AG09309 (cell line): ENCODE data around the gene OR1M1.
"Not testable (repeated sequence)": the region's sequence is repeated elsewhere in the genome, so short reads cannot be mapped to it uniquely, and the experiment has no call there.

ENCODE experiments used
- DNase-seq: peaks from one replicate; pipeline ENCODE4 v3.0.0-alpha.2; 2010; ENCODE audit warnings: low read depth
- H3K4me3 ChIP-seq: 2 replicates; pipeline ENCODE4 v1.5.1; 2011; ENCODE audit warnings: mild to moderate bottlenecking, low read depth, low read length, moderate library complexity; ENCODE audit not compliant: control insufficient read depth
- TF ChIP-seq, protein P1 (sequence below): IDR thresholded peaks from 2 replicates; pipeline ENCODE4 v1.5.1; 2011; ENCODE audit warnings: mild to moderate bottlenecking, low read depth, low read length, inconsistent platforms; ENCODE audit not compliant: insufficient read depth, control insufficient read depth; ENCODE audit errors: missing control alignments

Gene OR1M1

GRCh38 chr19:9044449-9044848 lies 42.4 kb upstream of the OR1M1 start:
- DNase-seq = no peak
- TF ChIP-seq, protein P1, sequence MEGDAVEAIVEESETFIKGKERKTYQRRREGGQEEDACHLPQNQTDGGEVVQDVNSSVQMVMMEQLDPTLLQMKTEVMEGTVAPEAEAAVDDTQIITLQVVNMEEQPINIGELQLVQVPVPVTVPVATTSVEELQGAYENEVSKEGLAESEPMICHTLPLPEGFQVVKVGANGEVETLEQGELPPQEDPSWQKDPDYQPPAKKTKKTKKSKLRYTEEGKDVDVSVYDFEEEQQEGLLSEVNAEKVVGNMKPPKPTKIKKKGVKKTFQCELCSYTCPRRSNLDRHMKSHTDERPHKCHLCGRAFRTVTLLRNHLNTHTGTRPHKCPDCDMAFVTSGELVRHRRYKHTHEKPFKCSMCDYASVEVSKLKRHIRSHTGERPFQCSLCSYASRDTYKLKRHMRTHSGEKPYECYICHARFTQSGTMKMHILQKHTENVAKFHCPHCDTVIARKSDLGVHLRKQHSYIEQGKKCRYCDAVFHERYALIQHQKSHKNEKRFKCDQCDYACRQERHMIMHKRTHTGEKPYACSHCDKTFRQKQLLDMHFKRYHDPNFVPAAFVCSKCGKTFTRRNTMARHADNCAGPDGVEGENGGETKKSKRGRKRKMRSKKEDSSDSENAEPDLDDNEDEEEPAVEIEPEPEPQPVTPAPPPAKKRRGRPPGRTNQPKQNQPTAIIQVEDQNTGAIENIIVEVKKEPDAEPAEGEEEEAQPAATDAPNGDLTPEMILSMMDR = no peak
- no peak overlapping the region for H3K4me3 ChIP-seq

DNA sequence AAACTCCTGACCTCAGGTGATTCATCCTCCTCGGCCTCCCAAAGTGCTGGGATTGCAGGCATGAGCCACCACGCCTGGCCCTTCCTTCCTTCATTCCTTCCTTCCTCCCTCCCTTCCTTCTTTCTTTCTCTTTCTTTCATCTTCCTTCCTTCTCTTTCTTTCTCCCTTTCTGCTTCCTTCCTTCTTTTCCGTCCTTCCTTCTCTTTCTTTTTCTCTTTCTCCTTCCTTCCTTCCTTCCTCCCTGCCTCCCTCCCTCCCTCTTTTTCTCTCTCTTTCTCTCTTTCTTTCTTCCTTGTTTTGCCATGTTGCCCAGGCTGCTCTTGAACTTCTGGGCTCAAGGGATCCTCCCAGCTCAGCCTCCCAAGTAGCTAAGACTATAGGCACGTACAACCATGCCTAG lies 40.2 kb upstream of the OR1M1 start:
- TF ChIP-seq, protein P1 = no peak
- no peak for DNase-seq
- H3K4me3 ChIP-seq = no peak overlapping the region

- H3K4me3 ChIP-seq = no peak overlapping the region
- TF ChIP-seq, protein P1 = no peak
- no peak for DNase-seq
Measured at GRCh38 chr19:9052894-9053293, 34.0 kb upstream of the OR1M1 start.

GRCh38 chr19:9053674-9054073 lies 33.2 kb upstream of the OR1M1 start:
- not testable (repeated sequence) for DNase-seq, H3K4me3 ChIP-seq

- DNase-seq = no peak
- no peak overlapping the region for H3K4me3 ChIP-seq
- TF ChIP-seq, protein P1 = no peak
Measured at GRCh38 chr19:9054207-9054606, 32.7 kb upstream of the OR1M1 start.

- TF ChIP-seq, protein P1 = no peak
- no peak for DNase-seq
- no peak overlapping the region for H3K4me3 ChIP-seq
Measured at GRCh38 chr19:9054765-9055164, 32.1 kb upstream of the OR1M1 start.

DNA sequence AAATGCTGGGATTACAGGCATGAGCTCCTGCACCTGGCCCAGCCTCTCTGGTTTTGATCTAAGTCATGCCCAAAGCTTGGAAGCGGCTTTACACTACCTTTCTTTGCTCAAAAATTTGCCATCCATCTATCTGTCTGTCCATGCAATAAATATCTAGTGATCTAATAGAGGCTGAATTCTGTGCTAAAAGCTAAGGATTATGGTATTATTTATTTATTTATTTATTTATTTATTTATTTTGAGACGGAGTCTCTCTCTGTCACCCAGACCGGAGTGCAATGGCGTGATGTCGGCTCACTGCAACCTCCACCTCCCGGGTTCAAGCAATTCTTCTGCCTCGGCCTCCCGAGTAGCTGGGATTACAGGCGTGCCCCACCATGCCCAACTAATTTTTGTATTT lies 30.7 kb upstream of the OR1M1 start:
- DNase-seq, H3K4me3 ChIP-seq: not testable (repeated sequence)

DNA sequence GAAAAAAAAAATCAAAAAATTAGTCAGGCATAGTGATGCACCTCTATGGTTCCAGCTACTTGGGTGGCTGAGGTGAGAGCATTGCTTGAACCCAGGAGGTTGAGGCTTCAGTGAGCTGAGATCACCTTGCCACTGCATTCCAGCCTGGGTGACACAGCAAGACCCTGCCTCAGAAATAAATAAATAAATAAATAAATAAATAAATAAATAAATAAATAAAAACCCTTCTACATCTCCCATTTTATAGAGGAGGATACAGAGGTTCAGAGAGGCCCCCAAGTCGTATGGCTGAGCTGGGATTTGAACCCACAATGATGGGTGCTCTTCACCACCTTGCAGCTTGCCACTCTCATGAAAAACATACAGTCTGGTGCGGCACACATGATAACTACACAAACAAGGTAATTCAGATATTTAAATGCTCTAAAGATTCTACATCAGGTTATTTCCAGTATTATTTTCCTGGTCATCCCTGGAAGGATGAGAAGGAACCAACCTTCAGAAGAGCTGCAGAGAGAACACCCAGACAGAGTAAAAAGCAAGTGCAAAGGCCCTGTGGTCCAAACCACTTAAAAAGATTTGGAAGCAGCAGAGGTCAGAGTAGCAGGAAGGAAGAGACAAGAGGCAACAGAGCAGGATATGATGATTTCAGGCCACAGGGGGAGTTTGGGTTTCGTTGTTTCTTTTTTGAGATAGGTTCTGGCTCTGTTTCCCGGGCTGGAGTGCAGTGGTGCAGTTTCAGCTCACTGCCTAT lies 29.2 kb upstream of the OR1M1 start:
- DNase-seq = no peak
- TF ChIP-seq, protein P1 = no peak
- no peak overlapping the region for H3K4me3 ChIP-seq
